Stomach (tissue), 4 donors: Measurements from ENCODE around the gene MSH5.

ENCODE experiments used
- POLR2A ChIP-seq, 4 donors: fragments of 450-650 bp; IDR thresholded peaks; one replicate each; pipeline ENCODE4 v1.6.1; 2016; ENCODE audit warnings: antibody characterized with exemption in 4 of 4, control low read depth in 2 of 4, mild to moderate bottlenecking in 1 of 4, moderate library complexity in 1 of 4
- TF ChIP-seq, protein P1 (sequence below), 7 experiments: fragments of 450-650 bp in 4 of 7; fragments of 200-600 bp in 3 of 7; sonication (generic) in 3 of 7; IDR thresholded peaks; one replicate each; pipeline ENCODE4 v1.5.1; 2016 to 2019; ENCODE audit warnings: antibody characterized with exemption in 7 of 7, control low read depth in 2 of 7, mild to moderate bottlenecking in 1 of 7

- no peak for TF ChIP-seq POLR2A (IDR thresholded peaks at IDR 0.05)
- TF ChIP-seq, protein P1, sequence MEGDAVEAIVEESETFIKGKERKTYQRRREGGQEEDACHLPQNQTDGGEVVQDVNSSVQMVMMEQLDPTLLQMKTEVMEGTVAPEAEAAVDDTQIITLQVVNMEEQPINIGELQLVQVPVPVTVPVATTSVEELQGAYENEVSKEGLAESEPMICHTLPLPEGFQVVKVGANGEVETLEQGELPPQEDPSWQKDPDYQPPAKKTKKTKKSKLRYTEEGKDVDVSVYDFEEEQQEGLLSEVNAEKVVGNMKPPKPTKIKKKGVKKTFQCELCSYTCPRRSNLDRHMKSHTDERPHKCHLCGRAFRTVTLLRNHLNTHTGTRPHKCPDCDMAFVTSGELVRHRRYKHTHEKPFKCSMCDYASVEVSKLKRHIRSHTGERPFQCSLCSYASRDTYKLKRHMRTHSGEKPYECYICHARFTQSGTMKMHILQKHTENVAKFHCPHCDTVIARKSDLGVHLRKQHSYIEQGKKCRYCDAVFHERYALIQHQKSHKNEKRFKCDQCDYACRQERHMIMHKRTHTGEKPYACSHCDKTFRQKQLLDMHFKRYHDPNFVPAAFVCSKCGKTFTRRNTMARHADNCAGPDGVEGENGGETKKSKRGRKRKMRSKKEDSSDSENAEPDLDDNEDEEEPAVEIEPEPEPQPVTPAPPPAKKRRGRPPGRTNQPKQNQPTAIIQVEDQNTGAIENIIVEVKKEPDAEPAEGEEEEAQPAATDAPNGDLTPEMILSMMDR (IDR thresholded peaks at IDR 0.05) = no peak
These were observed 60.0 kb downstream of the MSH5 start for GRCh38 chr6:31799781-31800180.
